NT2/D1 (cell line): ENCODE data around the gene SEC22A.

ENCODE experiments used
- DNase-seq: peaks from one replicate; pipeline ENCODE4 v3.0.0-alpha.2; 2011; ENCODE audit warnings: low read depth, low spot score
- H3K27me3 ChIP-seq: 2 replicates; pipeline ENCODE4 v1.6.0; 2011; ENCODE audit warnings: mild to moderate bottlenecking; ENCODE audit not compliant: insufficient read length, insufficient read depth
- H3K36me3 ChIP-seq: 2 replicates; pipeline ENCODE4 v1.6.1; 2011; ENCODE audit warnings: mild to moderate bottlenecking, low read length, mixed read lengths; ENCODE audit not compliant: insufficient read depth, insufficient read length
- H3K4me1 ChIP-seq: 2 replicates; pipeline ENCODE4 v1.5.1; 2011; ENCODE audit not compliant: insufficient read depth, insufficient read length
- H3K4me3 ChIP-seq: 2 replicates; pipeline ENCODE4 v1.5.1; 2011; ENCODE audit warnings: low read depth; ENCODE audit not compliant: insufficient read length
- H3K9ac ChIP-seq: 2 replicates; pipeline ENCODE4 v1.6.0; 2011; ENCODE audit warnings: low read depth; ENCODE audit not compliant: insufficient read length
- H3K9me3 ChIP-seq: 2 replicates; pipeline ENCODE4 v1.5.1; 2011; ENCODE audit warnings: mild to moderate bottlenecking, low read length; ENCODE audit not compliant: insufficient read depth
- SUZ12 ChIP-seq: IDR thresholded peaks from 2 replicates; pipeline ENCODE4 v1.6.1; 2011; ENCODE audit not compliant: insufficient read length, insufficient read depth; ENCODE audit errors: extremely low read depth
- YY1 ChIP-seq: IDR thresholded peaks from 2 replicates; pipeline ENCODE4 v1.6.1; 2011; ENCODE audit not compliant: insufficient read length, insufficient read depth
- ZNF274 ChIP-seq: IDR thresholded peaks from 2 replicates; pipeline ENCODE4 v1.6.1; 2011; ENCODE audit warnings: mild to moderate bottlenecking, low read depth, low read length

SEC22A gene

DNA sequence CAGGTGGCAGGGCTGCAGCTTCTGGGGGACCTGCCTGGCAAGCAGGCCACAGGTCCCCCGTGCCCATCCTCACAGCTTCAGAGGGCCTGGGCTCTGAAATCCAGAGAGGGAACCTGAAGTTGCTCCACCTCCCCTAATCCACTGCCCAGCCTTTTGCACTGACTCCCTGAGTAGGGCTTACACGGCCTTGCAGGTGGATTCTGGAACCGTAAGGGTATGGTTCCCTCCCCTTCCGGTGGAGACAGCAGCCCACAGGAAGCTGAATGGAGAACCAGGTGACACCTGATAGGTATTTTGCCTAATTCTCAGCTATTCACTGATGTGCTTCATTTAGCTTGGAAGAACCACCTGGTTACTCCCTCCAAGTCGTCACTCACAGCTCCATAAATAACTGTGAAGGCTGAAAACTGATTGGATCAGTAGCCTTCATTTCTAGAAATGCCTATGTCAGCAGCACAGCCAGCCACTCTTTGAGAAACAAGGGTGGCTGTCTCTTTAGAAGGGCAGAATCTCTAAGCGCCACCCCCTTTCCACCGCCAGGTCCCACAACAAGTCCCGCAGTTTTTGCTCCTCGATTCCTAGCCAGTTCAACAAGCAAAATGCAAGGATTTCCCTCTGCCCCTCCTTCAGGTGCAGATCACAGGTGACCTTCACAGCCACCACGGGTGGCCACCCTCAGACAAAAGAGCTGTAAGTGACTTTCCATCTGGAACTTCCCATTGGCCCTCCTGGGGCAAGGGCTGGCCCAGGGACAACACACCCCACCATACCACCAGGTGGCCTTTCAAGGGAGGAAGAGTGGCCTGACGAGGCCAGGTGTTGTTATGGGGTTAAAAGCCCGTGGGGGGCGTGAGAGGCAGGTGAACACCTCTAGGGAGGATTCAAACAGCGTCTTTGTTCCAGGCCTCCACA, 112.9 kb downstream of the SEC22A start:
- Histone ChIP-seq H3K9ac (no peak overlapping the region), H3K9me3 (no peaks in the 10 kb centered on the region), H3K4me3 (no peak overlapping the region), H3K36me3 (no peaks in the 10 kb centered on the region), H3K4me1 (peaks cover 33% of the 10 kb centered on the region), H3K27me3 (peaks cover 7% of the 10 kb centered on the region)
- DNase-seq = peak; percentile 55
- TF ChIP-seq ZNF274 = no peak
- no peak for TF ChIP-seq SUZ12

DNA sequence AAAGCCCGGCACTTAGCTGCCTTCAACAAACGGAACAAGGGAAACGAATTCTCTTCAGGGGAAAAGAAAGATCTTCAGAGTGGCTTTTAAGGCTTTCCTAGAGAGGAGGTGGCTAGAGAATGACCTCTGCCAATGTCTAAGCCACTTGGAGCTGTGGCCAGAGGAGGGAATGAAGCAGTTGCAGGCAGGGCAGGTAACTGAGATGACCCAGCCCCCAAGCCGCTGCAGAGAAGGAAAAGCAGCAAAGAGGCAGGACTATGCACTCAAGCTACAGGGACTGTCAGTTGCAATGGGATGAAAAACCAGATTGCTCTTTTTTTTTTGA, 113.5 kb downstream of the SEC22A start:
- H3K9ac ChIP-seq = peak overlapping the region; percentile 46
- no peaks in the 10 kb centered on the region for H3K36me3 ChIP-seq
- H3K27me3 ChIP-seq = peaks cover 7% of the 10 kb centered on the region
- no peak overlapping the region for H3K4me3 ChIP-seq
- no peak for DNase-seq
- H3K9me3 ChIP-seq = no peaks in the 10 kb centered on the region
- H3K4me1 ChIP-seq = peaks cover 34% of the 10 kb centered on the region
- TF ChIP-seq SUZ12 = no peak
- no peak for TF ChIP-seq YY1
- no peak for TF ChIP-seq ZNF274

DNA sequence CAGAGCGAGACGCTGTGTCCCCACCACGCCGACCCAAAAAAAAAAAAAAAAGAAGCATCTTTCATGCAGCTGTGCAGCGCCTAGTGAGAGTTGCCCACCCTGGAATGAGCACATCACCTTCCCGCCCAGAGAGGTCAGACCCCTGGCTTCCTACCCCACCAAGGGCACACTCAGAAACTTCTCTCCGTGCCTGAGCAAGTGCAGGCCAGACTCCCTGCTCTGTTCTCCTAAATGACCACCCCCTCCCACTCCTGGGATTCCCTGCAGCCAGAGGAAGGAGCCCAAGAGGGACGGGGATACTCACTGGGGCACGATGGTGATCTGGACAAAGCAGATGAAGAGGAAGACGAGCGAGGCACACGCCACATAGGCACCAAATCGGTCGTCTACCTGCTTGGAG, 116.0 kb downstream of the SEC22A start:
- no peak for TF ChIP-seq YY1
- TF ChIP-seq SUZ12 = no peak
- TF ChIP-seq ZNF274 = no peak
- peaks cover 38% of the 10 kb centered on the region for H3K4me1 ChIP-seq
- no peaks in the 10 kb centered on the region for H3K9me3 ChIP-seq
- H3K4me3 ChIP-seq = no peak overlapping the region
- peaks cover 7% of the 10 kb centered on the region for H3K27me3 ChIP-seq
- DNase-seq = no peak
- H3K36me3 ChIP-seq = no peaks in the 10 kb centered on the region
- no peak overlapping the region for H3K9ac ChIP-seq

DNA sequence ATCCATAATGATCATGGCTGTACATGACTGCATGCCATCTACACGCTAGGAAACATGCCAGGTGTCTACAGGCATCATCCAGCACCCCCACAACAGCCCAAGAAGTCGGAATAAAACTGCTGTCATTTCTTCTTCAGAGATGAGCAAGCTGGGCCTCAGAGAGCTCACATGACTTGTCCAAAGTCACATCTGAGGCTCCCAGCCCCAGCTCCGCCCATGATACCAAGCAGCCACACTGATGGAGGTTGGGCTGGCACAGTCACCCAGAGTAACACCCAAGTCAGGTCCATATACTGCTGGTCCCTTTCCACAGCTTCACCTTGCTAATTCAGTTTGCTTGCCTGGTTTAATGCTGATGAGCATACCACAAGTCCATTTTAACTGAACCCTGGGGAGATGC, 116.6 kb downstream of the SEC22A start:
- TF ChIP-seq SUZ12 (no peak), YY1 (no peak), ZNF274 (no peak)
- no peak for DNase-seq
- Histone ChIP-seq H3K4me1 (peaks cover 38% of the 10 kb centered on the region), H3K9ac (no peak overlapping the region), H3K4me3 (no peak overlapping the region), H3K36me3 (no peaks in the 10 kb centered on the region), H3K27me3 (peaks cover 3% of the 10 kb centered on the region), H3K9me3 (no peaks in the 10 kb centered on the region)

DNA sequence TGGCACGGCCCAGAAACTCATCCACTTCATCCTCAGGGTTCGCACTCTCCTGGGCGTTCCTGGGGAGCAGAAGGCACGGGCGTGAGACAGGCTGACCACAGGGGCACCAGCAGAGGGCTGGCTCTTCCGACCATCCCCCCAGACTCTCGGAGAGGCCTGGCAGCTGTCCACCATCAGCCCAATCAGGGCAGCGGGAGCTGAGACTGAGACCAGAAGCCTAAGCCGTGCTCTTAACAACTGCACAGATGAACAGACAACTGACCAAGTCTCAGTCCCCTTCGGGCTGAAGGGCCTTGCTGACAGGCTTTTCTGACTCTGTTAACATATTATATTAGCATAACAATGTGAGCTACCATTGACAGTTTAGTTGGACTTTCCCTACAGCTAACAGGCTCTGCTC, 118.0 kb downstream of the SEC22A start:
- peak overlapping the region; percentile 51 for H3K9ac ChIP-seq
- no peak for TF ChIP-seq ZNF274
- TF ChIP-seq SUZ12 = no peak
- no peak for TF ChIP-seq YY1
- H3K27me3 ChIP-seq = no peaks in the 10 kb centered on the region
- no peaks in the 10 kb centered on the region for H3K9me3 ChIP-seq
- H3K4me3 ChIP-seq = no peak overlapping the region
- H3K4me1 ChIP-seq = peaks cover 32% of the 10 kb centered on the region
- peak; percentile 43 for DNase-seq
- no peaks in the 10 kb centered on the region for H3K36me3 ChIP-seq

DNA sequence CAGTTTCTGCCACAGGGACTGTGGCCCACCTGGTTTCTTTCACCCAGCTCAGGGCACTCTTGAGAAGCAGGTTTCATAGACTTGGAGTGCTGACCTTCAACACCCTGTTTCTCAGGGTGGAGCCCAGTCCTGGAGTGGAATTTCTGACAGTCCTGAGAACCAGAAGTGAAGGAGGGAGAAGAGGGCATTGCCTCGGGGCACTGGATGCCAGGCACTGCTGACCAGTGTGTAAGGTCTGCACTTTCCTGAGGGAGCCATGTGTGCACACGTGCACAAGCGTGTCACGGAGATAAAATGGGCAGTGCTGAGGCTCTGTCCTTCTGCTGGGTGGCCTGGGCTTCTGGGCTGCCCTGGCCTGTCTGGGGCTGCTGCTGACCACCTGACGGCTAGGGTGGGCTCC, 118.5 kb downstream of the SEC22A start:
- no peak for TF ChIP-seq YY1
- TF ChIP-seq SUZ12 = no peak
- no peak for TF ChIP-seq ZNF274
- Histone ChIP-seq H3K9ac (peak overlapping the region; percentile 70), H3K27me3 (no peaks in the 10 kb centered on the region), H3K9me3 (no peaks in the 10 kb centered on the region), H3K4me3 (no peak overlapping the region), H3K36me3 (no peaks in the 10 kb centered on the region), H3K4me1 (peaks cover 32% of the 10 kb centered on the region)
- no peak for DNase-seq

DNA sequence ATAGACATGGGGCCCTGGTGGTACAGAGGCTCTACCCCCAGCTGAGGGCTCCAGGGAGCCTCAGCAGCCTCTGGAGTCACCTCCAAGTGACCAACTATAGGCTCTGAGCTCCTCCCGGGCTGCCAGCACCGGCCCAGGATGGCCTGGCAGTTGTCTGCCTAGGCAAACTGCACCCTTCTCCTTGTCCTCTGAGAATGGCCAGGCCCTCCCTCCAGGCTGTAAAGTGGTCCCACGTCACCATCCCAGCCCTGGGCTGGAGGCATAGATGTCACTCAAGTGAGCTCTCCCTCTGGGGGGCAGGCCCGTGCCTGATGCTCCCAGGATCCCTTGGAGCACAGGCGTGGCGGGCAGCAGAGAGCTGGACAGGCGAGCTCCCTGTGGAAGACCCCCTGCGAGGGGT, 120.1 kb downstream of the SEC22A start:
- TF ChIP-seq ZNF274 (no peak), SUZ12 (no peak), YY1 (no peak)
- Histone ChIP-seq H3K9me3 (no peaks in the 10 kb centered on the region), H3K4me3 (no peak overlapping the region), H3K36me3 (no peaks in the 10 kb centered on the region), H3K9ac (no peak overlapping the region), H3K27me3 (no peaks in the 10 kb centered on the region), H3K4me1 (peaks cover 26% of the 10 kb centered on the region)
- no peak for DNase-seq
